ENCODE results near the gene DKC1.
"Not testable (repeated sequence)": the region's sequence is repeated elsewhere in the genome, so short reads cannot be mapped to it uniquely, and the experiment has no call there.

DKC1 gene

DNA sequence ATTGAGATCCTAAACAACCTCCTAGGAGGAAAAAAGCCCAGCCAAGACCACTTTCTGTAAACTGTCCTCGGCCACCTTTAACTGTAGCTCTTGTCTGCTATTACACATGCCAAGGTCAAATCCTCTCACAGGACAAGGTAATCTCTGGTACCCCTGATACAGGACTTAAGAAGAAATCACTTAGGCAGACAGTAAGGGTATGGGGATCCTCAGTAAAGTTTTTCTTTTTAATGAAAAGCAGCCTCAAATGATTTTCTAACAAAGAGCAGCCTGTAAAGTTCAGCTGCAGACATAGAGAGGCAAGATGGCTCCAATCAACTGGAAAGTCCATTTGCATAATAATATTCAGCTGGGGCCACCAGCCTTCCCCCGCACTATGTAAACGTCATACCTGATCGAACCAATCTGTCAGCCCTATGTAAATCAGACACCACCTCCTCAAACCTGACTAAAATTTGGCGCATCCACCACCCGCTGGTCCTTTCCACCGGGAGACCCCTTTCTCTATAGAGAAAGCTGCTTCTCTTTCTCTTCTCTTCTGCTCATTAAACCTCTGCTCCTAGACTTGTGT lies 57.2 kb downstream of the DKC1 start:
- no peak for DNase-seq (ENCODE audit: low read depth)

GRCh38 chrX:154821523-154821922 lies 58.9 kb downstream of the DKC1 start:
- DNase-seq (ENCODE audit: low read depth), result no peak

DNA sequence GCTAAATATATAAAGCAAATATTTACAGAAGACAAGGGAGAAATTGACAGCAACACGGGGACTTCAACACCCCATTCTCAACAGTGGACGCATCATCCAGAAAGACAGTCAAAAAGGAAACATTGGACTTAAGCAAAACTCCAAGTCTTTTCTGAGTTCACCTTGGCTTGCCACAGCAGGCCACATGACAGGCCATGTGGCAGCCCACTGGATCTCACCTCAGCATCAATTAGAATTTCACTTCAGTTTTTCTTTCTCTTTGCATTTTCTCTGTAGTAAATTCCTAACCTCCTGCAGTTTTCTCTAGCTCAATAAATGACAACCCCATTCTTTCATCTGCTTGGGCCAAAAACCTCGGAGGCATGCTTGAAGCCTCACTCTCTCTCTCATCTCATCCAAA lies 59.4 kb downstream of the DKC1 start:
- no peak for DNase-seq (ENCODE audit: low read depth)

DNA sequence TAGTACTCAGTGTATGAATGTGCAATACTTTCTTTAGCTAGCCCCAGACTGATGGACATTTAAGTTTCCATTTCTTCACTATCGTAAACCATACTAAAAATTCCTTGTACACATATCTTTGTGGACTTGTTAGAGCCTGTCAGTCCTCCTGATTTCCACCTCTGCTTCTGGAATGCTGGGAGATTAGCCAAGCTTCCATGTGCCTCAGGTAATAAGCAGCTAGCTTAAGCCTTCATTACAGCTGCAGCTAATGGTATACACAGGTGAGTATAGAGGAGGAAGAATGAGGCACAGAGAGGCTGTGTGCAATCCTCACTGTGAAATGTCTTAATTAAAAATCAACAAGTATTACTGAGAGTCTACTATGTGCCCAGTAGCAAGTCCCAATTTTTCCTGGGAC lies 62.0 kb downstream of the DKC1 start:
- DNase-seq (ENCODE audit: low read depth), result no peak

DNA sequence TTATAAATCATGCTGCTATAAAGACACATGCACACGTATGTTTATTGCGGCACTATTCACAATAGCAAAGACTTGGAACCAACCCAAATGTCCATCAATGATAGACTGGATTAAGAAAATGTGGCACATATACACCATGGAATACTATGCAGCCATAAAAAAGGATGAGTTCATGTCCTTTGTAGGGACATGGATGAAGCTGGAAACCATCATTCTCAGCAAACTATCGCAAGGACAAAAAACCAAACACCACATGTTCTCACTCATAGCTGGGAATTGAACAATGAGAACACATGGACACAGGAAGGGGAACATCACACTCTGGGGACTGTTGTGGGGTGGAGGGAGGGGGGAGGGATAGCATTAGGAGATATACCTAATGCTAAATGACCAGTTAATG lies 62.9 kb downstream of the DKC1 start:
- not testable (repeated sequence) for DNase-seq (ENCODE audit: low read depth)

All from GM04504 (cell line).